Right lobe of liver (tissue), 4 donors: ENCODE results near the gene TNRC6C.

Experiments used
- POLR2A ChIP-seq: fragments of 450-650 bp; IDR thresholded peaks from one replicate; pipeline ENCODE4 v1.6.1; 2017; ENCODE audit warnings: antibody characterized with exemption, mild to moderate bottlenecking
- TF ChIP-seq, protein P1 (sequence below), 4 donors: fragments of 200-600 bp in 3 of 4; fragments of 450-650 bp in 1 of 4; IDR thresholded peaks; one replicate each; pipeline versions ENCODE4 v1.5.1 to v1.8.0; 2016 to 2022; ENCODE audit warnings: antibody characterized with exemption in 4 of 4, mild to moderate bottlenecking in 2 of 4
- donor health status: DM: no; HTN: no; CAD: no.
- donor health status: DM: no; HTN: no; CAD: no.
- donor health status: DM: no; HTN: yes; CAD: no.

DNA sequence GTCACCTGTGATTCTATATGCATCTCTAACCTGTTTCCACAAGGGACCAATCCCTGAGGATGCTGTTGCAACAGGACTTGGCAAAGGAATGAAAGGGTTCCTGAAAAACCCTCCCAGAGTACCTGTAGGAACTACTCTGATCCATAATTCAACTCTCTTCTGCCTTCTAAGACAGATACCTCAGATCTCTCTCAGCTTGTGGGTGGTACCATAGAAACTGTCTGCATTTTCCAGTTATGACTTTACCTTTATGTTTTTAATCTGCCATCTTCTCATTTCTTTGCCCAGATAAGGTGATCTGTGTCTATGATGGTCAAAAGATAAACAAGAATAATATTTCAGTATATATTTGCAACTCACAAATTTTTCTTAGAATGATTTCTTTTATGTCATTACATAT, 105.0 kb downstream of the TNRC6C start:
- TF ChIP-seq, protein P1, sequence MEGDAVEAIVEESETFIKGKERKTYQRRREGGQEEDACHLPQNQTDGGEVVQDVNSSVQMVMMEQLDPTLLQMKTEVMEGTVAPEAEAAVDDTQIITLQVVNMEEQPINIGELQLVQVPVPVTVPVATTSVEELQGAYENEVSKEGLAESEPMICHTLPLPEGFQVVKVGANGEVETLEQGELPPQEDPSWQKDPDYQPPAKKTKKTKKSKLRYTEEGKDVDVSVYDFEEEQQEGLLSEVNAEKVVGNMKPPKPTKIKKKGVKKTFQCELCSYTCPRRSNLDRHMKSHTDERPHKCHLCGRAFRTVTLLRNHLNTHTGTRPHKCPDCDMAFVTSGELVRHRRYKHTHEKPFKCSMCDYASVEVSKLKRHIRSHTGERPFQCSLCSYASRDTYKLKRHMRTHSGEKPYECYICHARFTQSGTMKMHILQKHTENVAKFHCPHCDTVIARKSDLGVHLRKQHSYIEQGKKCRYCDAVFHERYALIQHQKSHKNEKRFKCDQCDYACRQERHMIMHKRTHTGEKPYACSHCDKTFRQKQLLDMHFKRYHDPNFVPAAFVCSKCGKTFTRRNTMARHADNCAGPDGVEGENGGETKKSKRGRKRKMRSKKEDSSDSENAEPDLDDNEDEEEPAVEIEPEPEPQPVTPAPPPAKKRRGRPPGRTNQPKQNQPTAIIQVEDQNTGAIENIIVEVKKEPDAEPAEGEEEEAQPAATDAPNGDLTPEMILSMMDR (IDR thresholded peaks at IDR 0.05): no peak
- no peak for TF ChIP-seq POLR2A
